NCI-H187 (cell line): ENCODE data around the gene TIGAR.

Source experiments
- DNase-seq, 2 experiments: peaks; one replicate each; lab custom pipeline; 2025; lab: John Stamatoyannopoulos, UW

The TIGAR gene

GRCh38 chr12:4303750-4304149 lies 17.3 kb upstream of the TIGAR start:
- DNase-seq, result no peak

DNA sequence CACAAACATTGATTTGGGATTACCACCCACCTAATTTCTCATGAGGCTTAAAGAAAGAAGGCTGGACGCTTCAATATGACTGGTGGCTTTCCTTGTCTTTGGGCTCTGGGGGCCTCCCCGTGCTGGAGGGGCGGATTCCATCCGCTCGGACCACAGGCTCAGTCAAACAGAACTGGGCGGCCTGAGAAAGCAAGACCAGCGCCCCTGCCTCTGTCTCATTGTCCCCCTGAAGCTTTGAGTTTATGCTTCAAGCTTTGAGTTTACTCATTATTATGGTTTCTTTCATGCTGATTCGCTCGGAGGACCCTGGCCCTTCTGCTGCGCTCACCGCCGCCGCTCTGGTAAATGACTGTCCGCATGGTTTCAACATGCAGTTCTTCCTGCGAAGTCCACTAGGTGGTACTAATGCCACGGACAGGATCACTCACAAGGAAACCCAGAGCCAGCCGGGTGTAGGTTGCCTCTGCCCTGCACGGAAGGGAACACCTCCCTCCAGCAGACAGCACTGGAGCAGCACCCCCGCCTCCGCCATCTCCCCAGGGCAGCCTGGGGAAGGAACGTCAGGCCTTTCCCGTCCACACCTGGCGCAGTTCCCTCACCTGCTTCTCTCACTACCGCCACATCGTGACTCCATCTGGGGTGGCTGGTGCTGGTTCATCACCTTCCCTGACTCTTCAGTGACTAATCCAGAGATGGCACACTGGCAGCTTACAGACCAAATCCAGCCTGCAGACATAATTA lies 13.2 kb upstream of the TIGAR start:
- peak; percentile 12 to 23 for DNase-seq

GRCh38 chr12:4308334-4308950 lies 12.6 kb upstream of the TIGAR start:
- DNase-seq, result no peak

DNA sequence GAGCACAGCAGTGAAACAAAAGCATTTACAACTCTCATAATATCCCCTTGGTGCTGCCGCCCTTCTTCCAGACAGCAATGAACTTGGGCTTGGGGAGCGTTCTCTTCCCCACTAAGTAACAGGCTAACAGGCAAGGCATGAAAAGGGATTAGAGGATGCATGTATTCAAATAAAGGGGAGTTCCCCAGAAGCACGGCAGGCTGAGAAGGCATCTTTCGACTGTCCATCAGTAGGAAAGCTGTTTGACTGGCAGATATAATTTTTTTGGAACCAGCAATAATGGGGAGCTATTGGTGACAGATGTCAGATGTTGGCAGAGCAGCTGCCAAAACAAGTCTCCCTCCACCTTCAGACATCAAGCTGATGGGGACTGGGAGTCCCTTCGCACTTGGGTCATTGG lies 9.2 kb upstream of the TIGAR start:
- DNase-seq, result no peak

GRCh38 chr12:4312251-4312650 lies 8.8 kb upstream of the TIGAR start:
- no peak for DNase-seq

DNA sequence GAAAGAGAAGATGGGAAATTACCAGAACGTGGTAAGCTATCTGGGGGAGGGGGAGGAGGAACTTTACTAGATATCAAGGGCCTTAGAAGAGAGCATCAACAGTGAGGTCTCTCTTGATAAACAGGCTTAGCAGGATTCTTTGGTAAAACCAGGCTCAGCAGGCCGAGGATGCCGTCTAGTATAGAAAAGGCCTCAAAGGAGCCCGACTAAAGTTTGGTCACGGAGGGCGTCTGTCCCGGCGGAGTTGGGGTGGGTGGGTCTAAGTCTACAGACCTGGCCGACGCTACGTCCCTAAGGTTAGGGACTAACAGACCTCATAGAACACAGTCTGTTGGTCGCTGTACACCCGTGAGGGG lies 538 bp upstream of the TIGAR start:
- DNase-seq, result no peak

GRCh38 chr12:4322726-4323125 lies 1.7 kb downstream of the TIGAR start:
- DNase-seq, result no peak

DNA sequence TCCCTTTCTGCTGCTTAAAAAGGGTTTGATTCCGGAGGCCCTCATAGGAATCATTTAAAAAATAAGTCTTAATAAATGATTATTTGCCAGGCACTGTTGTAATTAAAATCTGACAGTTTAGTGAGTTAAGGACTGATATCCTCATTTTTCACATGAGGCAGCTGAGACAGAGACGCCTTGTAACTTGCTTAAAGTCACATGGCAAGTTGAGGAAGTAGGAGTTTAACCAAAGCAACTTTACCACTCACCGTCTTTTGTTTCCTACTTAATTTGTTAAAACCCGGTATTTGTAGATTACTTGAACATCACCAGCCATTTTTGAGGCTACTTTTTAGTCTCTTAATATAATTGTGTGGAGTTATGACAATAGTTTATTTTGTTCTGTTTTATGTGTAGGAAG lies 2.4 kb downstream of the TIGAR start:
- DNase-seq, result no peak

DNA sequence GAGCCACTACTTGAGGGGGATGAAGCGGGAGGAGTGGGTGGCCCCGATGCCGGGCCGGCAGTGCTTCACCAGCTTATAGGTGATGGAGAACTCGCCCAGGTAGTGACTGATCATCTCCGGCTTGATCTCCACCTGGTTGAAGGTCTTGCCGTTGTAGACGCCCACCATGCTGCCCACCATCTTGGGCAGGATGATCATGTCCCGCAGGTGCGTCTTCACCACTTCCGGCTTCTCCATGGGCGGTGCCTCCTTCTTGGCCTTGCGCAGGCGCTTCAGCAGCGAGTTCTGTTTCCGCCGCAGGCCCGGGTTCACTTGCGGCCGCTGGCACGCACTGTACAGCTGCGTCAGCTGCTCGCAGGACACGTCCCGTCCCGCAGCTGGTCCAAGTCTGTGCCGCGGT lies 3.4 kb downstream of the TIGAR start:
- no peak for DNase-seq

- DNase-seq, result no peak
Measured at GRCh38 chr12:4325966-4326365, 5.0 kb downstream of the TIGAR start.

GRCh38 chr12:4327293-4327692 lies 6.3 kb downstream of the TIGAR start:
- no peak for DNase-seq

- no peak for DNase-seq
Measured at GRCh38 chr12:4330203-4330602, 9.2 kb downstream of the TIGAR start.

- DNase-seq, result no peak
Measured at GRCh38 chr12:4331221-4331620, 10.2 kb downstream of the TIGAR start.

GRCh38 chr12:4331842-4332241 lies 10.8 kb downstream of the TIGAR start:
- no peak for DNase-seq

- DNase-seq, result no peak
Measured at GRCh38 chr12:4346931-4347330, 25.9 kb downstream of the TIGAR start.

DNA sequence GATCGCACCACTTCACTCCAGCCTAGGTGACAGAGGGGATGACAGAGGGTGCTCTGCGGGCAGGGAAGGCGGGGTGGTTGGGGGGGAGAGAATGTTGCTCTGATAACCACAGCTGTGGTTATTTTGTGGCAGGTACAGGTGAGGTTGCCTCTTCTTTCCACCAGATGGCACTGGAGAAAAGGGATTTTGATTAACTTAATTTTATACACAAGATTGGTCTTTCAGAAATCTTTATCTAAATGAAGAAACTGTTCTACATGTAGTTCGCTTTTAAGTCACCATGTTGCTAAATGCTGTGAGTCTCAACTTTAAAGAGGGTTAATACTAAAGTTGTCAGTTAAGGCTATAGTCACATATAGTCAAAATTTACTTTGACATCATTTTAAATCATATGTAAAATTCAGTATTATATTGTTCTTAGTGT lies 32.8 kb downstream of the TIGAR start:
- no peak for DNase-seq

DNA sequence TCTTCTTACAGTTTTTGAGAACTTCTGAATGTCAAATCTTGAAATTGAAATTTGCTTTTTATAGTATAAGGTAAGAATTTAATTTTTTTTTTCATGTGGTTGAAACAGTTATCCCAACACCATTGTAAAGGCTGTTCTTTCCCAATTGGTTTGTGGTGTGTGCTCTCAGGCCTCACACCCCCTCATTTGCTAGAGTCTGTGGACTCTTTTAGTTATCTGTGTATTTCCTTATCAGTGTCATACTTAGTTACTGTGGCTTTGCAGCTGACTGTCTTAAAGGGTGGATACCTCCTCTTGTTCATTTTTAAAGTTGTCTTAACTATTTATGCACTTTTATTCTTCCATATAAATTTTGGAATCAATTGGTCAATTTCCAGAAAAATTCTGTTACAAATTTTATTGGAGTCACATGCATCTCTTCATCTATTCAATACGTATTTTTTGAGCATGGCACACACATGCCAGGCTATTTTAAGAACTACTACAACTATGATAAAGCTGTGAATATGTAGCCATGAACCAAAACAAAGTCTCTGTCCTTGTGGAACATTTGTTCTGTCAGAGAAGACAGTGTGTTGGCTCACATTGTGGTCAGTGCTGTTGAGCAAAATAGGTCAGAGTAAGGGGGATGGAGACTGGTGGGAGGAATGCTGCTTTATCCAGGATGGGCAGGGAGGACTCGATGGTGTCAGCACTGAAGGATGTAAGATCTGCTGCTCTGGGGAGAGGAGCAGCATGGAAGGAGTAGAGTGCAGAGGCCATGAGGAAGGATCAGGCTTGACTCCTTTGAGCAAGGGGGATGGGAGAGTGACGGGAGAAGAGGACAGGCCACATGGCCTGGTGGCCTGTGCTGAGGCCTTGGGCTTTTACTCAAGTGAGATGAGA lies 34.4 kb downstream of the TIGAR start:
- no peak for DNase-seq

GRCh38 chr12:4356041-4356327 lies 35.0 kb downstream of the TIGAR start:
- no peak for DNase-seq

DNA sequence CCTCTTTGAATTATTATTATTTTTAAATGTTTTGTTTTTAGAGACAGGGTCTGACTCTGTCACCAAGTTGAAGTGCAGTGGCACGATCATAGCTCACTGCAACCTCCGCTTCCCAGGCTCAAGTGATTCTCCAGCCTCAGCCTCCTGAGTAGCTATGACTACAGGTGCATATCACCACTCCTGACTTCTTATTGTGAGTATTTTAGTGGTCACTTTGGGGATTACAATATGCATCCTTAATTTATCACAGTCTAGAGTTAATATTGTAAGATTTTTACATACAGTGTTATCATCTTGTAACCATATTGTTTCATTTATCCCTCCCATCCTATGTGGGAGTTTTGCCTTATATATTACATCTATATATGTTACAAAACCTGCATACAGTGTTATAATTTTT lies 45.1 kb downstream of the TIGAR start:
- no peak for DNase-seq

- DNase-seq, result no peak
Measured at GRCh38 chr12:4369548-4369947, 48.5 kb downstream of the TIGAR start.

DNA sequence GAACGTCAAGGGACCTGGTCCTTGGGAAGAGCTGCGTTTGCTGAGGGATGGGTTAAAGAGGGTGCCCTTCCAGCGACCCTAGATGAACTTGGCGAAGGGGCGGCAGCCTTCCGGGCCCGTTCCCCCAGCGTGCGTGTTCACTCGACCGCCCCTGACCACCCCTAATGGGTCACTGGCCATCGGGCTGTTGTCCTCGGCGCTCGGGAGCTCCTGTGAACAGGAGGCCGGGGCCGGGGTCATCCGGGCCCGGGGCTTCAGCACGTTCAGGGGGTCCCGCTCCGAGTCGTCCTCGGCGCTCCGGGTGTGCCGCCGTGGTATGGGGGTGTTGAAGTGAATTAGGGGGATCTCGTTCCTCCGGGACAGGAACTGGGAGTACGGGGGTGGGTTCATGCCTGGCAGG lies 49.3 kb downstream of the TIGAR start:
- no peak for DNase-seq

GRCh38 chr12:4372653-4373052 lies 51.6 kb downstream of the TIGAR start:
- DNase-seq, result no peak

DNA sequence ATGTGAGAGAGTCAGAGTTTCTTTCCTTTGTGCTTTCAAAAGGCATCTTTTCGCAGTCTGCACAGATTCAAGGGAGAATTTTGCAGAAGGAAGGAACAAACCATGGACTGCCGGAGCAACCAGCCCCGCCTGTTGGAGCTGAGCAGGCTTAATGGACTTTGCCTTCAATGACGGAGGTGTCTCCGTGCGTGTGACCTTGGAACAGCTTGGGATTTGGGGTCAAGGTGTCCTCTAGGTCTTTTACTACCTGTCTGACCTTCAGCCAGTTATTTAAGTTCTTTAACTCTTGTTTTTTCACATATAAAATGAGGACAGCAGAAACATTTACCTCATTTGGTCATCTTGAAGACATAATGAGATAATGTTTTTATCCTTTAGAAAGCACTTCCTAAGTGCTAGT lies 54.4 kb downstream of the TIGAR start:
- no peak for DNase-seq
